ENCODE measurements around the gene NKAIN4. TPM values are rescaled to one million over a fixed set of nuclear protein-coding genes. Genes with fewer than 3 reads are reported as not detected.

Gene NKAIN4
- total and polyA plus RNA-seq, 4 donors: 0.05 TPM; not detected in 3

DNA sequence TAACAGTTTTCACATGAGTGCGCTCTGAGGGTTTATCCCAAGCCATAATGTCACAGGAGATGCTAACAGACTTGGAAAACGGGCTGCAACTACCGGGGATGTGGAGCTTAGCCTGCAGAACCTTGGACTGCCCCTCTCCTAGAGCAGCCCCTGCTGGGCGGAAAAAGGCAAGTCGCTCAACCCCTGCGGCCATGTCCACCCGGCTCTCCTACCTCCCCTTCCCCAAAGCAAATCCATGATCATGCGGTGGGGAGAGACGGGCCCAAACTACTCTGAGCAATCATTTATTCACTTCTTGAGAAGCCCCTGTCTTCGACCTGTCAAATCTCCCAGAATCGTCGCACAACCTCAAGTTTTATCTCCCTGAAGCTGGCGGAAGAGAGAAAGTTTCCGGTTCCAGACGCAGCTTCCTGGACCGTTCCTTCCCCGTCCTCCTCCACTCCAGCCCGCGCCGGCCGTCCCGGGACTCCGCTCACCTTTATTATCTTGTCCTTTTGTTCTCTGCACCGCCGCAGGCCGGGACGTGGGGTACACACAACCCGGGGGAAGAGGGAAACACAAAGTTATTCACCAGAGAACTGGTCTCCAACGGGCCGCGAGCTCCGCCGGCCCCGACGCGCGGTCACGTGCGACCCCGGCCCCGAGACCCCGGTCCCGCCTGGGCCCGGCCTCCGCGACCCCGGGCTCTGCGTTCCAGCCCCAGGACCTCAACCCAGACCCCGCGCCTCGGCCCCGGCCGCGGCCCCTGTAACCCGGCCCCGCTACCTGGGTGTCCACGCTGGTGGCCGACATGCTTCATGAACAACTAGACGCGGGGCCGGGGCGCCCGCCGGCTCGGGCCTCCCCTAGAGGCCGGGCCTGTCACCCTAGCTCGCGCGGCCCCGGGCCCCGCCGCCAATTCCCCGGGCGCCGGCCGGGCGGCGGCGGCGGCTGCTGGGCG is 38.9 kb downstream of the NKAIN4 start:
- peaks cover 6 to 32% (median 25%) of the 10 kb centered on the region in 4 donors for H3K4me1 ChIP-seq (ENCODE audit: control insufficient read depth in 4 of 4, insufficient read depth in 4 of 4, low read length in 3 of 4)
- peak overlapping the region; percentile 65 to 95 (median 93) for H3K4me3 ChIP-seq (ENCODE audit: low read depth in 1 of 3, low read length in 3 of 3)
- peak overlapping the region; percentile 39 to 51 for H3K27ac ChIP-seq (ENCODE audit: low read depth in 1 of 2, low read length in 2 of 2)
- TF ChIP-seq HNF4A (conservative IDR thresholded peaks at IDR 0.05) (peak in 1 of 2 donors; percentile 53), YY1 (IDR thresholded peaks at IDR 0.05) (peak; percentile 29), RAD21 (IDR thresholded peaks at IDR 0.05) (peak in 1 of 2 donors; percentile 47)
- TF ChIP-seq, protein P1, sequence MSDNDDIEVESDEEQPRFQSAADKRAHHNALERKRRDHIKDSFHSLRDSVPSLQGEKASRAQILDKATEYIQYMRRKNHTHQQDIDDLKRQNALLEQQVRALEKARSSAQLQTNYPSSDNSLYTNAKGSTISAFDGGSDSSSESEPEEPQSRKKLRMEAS (IDR thresholded peaks at IDR 0.05): no peak
- TF ChIP-seq, protein P2, sequence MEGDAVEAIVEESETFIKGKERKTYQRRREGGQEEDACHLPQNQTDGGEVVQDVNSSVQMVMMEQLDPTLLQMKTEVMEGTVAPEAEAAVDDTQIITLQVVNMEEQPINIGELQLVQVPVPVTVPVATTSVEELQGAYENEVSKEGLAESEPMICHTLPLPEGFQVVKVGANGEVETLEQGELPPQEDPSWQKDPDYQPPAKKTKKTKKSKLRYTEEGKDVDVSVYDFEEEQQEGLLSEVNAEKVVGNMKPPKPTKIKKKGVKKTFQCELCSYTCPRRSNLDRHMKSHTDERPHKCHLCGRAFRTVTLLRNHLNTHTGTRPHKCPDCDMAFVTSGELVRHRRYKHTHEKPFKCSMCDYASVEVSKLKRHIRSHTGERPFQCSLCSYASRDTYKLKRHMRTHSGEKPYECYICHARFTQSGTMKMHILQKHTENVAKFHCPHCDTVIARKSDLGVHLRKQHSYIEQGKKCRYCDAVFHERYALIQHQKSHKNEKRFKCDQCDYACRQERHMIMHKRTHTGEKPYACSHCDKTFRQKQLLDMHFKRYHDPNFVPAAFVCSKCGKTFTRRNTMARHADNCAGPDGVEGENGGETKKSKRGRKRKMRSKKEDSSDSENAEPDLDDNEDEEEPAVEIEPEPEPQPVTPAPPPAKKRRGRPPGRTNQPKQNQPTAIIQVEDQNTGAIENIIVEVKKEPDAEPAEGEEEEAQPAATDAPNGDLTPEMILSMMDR (IDR thresholded peaks at IDR 0.05; ENCODE audit: low read depth, low read length, missing input control): peak; percentile 31
- peaks cover 3 to 29% (median 19%) of the 10 kb centered on the region in 4 donors for H3K36me3 ChIP-seq (ENCODE audit: control insufficient read depth in 4 of 4, insufficient read depth in 3 of 4, low read depth in 1 of 4, low read length in 3 of 4)
- no peak for DNase-seq (ENCODE audit: low spot score)
- H3K9me3 ChIP-seq (ENCODE audit: control insufficient read depth in 4 of 4, low read length in 3 of 4): no peaks in the 10 kb centered on the region
- H3K9ac ChIP-seq (ENCODE audit: low read depth in 1 of 2, low read length in 2 of 2): peak overlapping the region; percentile 74 to 88
- 2% methylated on average over 81 of the region's 81 CpGs for WGBS
- H3K27me3 ChIP-seq (ENCODE audit: control insufficient read depth in 4 of 4, insufficient read depth in 4 of 4, low read length in 3 of 4): no peaks in the 10 kb centered on the region

DNA sequence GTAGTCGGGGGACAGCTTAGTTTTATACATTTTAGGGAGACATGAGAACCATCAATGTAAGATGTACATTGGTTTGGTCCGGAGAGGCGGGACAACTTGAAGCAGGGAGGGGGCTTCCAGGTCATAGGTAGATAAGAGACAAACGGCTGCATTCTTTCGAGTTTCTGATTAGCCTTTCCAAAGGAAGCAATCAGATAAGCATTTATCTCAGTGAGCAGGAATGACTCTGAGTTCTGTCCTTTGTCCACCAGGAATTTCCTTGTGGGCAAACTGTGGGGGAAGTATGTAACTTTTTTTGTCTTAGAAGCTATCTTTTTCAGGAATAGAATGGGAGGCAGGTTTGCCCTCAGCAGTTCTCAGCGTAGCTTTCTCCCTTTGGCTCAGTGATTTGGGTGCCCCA is 39.7 kb downstream of the NKAIN4 start:
- H3K4me1 ChIP-seq (ENCODE audit: control insufficient read depth in 4 of 4, insufficient read depth in 4 of 4, low read length in 3 of 4): peaks cover 6 to 32% (median 25%) of the 10 kb centered on the region in 4 donors
- H3K9me3 ChIP-seq (ENCODE audit: control insufficient read depth in 4 of 4, low read length in 3 of 4): no peaks in the 10 kb centered on the region
- 57% methylated on average over 6 of the region's 6 CpGs for WGBS
- peak overlapping the region in 2 of 3 donors; percentile 93 to 95 for H3K4me3 ChIP-seq (ENCODE audit: low read depth in 1 of 3, low read length in 3 of 3)
- H3K27ac ChIP-seq (ENCODE audit: low read depth in 1 of 2, low read length in 2 of 2): no peak overlapping the region
- peaks cover 5 to 35% (median 22%) of the 10 kb centered on the region in 4 donors for H3K36me3 ChIP-seq (ENCODE audit: control insufficient read depth in 4 of 4, insufficient read depth in 3 of 4, low read depth in 1 of 4, low read length in 3 of 4)
- no peaks in the 10 kb centered on the region for H3K27me3 ChIP-seq (ENCODE audit: control insufficient read depth in 4 of 4, insufficient read depth in 4 of 4, low read length in 3 of 4)
- no peak for TF ChIP-seq JUND (IDR thresholded peaks at IDR 0.05)
- no peak for TF ChIP-seq YY1 (IDR thresholded peaks at IDR 0.05)
- no peak for TF ChIP-seq EGR1 (IDR thresholded peaks at IDR 0.05; ENCODE audit: low read depth in 2 of 2)
- no peak for TF ChIP-seq HNF4A (conservative IDR thresholded peaks at IDR 0.05)
- no peak for TF ChIP-seq SP1 (IDR thresholded peaks at IDR 0.05)
- TF ChIP-seq, protein P2 (IDR thresholded peaks at IDR 0.05; ENCODE audit: low read depth, low read length, missing input control): no peak
- TF ChIP-seq, protein P3, sequence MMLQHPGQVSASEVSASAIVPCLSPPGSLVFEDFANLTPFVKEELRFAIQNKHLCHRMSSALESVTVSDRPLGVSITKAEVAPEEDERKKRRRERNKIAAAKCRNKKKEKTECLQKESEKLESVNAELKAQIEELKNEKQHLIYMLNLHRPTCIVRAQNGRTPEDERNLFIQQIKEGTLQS (IDR thresholded peaks at IDR 0.05): no peak
- H3K9ac ChIP-seq (ENCODE audit: low read depth in 1 of 2, low read length in 2 of 2): no peak overlapping the region
- no peak for DNase-seq (ENCODE audit: low spot score)

DNA sequence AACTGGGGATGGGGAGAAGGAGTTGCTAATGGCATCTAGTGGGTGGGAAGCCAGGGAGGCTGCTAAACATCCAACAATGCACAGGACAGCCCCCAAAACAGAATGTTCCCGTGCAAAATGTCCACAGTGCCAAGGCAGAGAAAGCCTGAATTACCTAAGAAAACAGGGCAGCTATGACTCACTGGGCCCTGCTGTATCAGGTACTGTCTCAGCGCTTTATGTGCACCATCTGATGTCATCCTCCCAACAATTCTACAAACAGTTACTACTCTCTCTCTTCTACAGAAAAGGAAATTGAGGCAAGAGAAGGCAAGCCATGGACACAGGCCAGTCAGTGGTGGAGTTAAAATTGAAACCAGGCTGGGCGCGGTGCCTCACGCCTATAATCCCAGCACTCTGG is 41.5 kb downstream of the NKAIN4 start:
- Histone ChIP-seq H3K4me1 (ENCODE audit: control insufficient read depth in 4 of 4, insufficient read depth in 4 of 4, low read length in 3 of 4) (peaks cover 6 to 32% (median 25%) of the 10 kb centered on the region in 4 donors), H3K27ac (ENCODE audit: low read depth in 1 of 2, low read length in 2 of 2) (no peak overlapping the region), H3K9me3 (ENCODE audit: control insufficient read depth in 4 of 4, low read length in 3 of 4) (no peaks in the 10 kb centered on the region), H3K9ac (ENCODE audit: low read depth in 1 of 2, low read length in 2 of 2) (no peak overlapping the region), H3K27me3 (ENCODE audit: control insufficient read depth in 4 of 4, insufficient read depth in 4 of 4, low read length in 3 of 4) (no peaks in the 10 kb centered on the region), H3K36me3 (ENCODE audit: control insufficient read depth in 4 of 4, insufficient read depth in 3 of 4, low read depth in 1 of 4, low read length in 3 of 4) (peaks cover 5 to 47% (median 30%) of the 10 kb centered on the region in 4 donors), H3K4me3 (ENCODE audit: low read depth in 1 of 3, low read length in 3 of 3) (no peak overlapping the region)
- no peak for DNase-seq (ENCODE audit: low spot score)
- 94% methylated on average over 5 of the region's 5 CpGs for WGBS
- TF ChIP-seq FOXA2 (IDR thresholded peaks at IDR 0.05) (no peak), SP1 (IDR thresholded peaks at IDR 0.05) (no peak), RXRA (IDR thresholded peaks at IDR 0.05) (no peak), HNF4A (conservative IDR thresholded peaks at IDR 0.05) (no peak), GABPA (IDR thresholded peaks at IDR 0.05 in 1 of 2, conservative IDR thresholded peaks at IDR 0.05 in 1 of 2) (no peak), RAD21 (IDR thresholded peaks at IDR 0.05) (no peak), HNF4G (IDR thresholded peaks at IDR 0.05) (no peak), NR2F2 (IDR thresholded peaks at IDR 0.05) (no peak), FOXA1 (IDR thresholded peaks at IDR 0.05) (no peak)
- TF ChIP-seq, protein P2 (IDR thresholded peaks at IDR 0.05; ENCODE audit: low read depth, low read length, missing input control): no peak
- TF ChIP-seq, protein P1 (IDR thresholded peaks at IDR 0.05): no peak
